GM18870 (cell line): Measurements from ENCODE around the gene SCRN1.
"Not testable (repeated sequence)": the region's sequence is repeated elsewhere in the genome, so short reads cannot be mapped to it uniquely, and the experiment has no call there.

ENCODE experiments used
- ATAC-seq: cut with Tn5 transposase; IDR thresholded peaks from one replicate; pipeline ENCODE4 v1.9.1; 2021; ENCODE audit warnings: moderate library complexity; ENCODE audit not compliant: unreplicated experiment

The SCRN1 gene

GRCh38 chr7:29970158-29970557, 19.4 kb downstream of the SCRN1 start:
- no peak for ATAC-seq

- ATAC-seq: no peak
These were observed 19.9 kb downstream of the SCRN1 start for GRCh38 chr7:29969738-29970137.

- no peak for ATAC-seq
These were observed 20.8 kb downstream of the SCRN1 start for GRCh38 chr7:29968683-29969395.

GRCh38 chr7:29965030-29965429, 24.6 kb downstream of the SCRN1 start:
- ATAC-seq: no peak

- no peak for ATAC-seq
These were observed 27.6 kb downstream of the SCRN1 start for GRCh38 chr7:29962035-29962434.

- not testable (repeated sequence) for ATAC-seq
These were observed 28.0 kb downstream of the SCRN1 start for GRCh38 chr7:29961611-29962010.

- ATAC-seq: no peak
These were observed 30.8 kb downstream of the SCRN1 start for GRCh38 chr7:29958667-29959358.

- ATAC-seq: no peak
These were observed 31.9 kb downstream of the SCRN1 start for GRCh38 chr7:29957521-29958310.

- peak; percentile 17 for ATAC-seq
These were observed 33.1 kb downstream of the SCRN1 start for GRCh38 chr7:29956487-29956836.

- ATAC-seq: peak; percentile 67
These were observed 33.7 kb downstream of the SCRN1 start for GRCh38 chr7:29955799-29956486.

- no peak for ATAC-seq
These were observed 34.4 kb downstream of the SCRN1 start for GRCh38 chr7:29955075-29955792.

GRCh38 chr7:29953726-29954347, 35.8 kb downstream of the SCRN1 start:
- ATAC-seq: no peak

- no peak for ATAC-seq
These were observed 38.4 kb downstream of the SCRN1 start for GRCh38 chr7:29951206-29951605.

GRCh38 chr7:29950480-29950879, 39.1 kb downstream of the SCRN1 start:
- ATAC-seq: no peak

GRCh38 chr7:29948587-29948986, 41.0 kb downstream of the SCRN1 start:
- no peak for ATAC-seq

- ATAC-seq: no peak
These were observed 43.0 kb downstream of the SCRN1 start for GRCh38 chr7:29946428-29947186.

- no peak for ATAC-seq
These were observed 44.3 kb downstream of the SCRN1 start for GRCh38 chr7:29945259-29945809.

GRCh38 chr7:29940199-29940598, 49.4 kb downstream of the SCRN1 start:
- ATAC-seq: no peak

GRCh38 chr7:29937132-29937531, 52.5 kb downstream of the SCRN1 start:
- no peak for ATAC-seq
